SK-N-SH (cell line): ENCODE data around the gene TOM1L2.

ENCODE experiments used
- EZH2phosphoT487 ChIP-seq: fragments of 200-600 bp; sonication (generic); IDR thresholded peaks from 2 replicates; pipeline ENCODE4 v1.6.1; 2017; ENCODE audit warnings: low read depth, mixed run types, mild to moderate bottlenecking, antibody characterized with exemption, moderate library complexity, borderline replicate concordance
- MEF2A ChIP-seq: IDR thresholded peaks from 2 replicates; pipeline ENCODE4 v1.4.0; 2012; ENCODE audit warnings: low read depth, borderline replicate concordance
- POLR2AphosphoS5 ChIP-seq: IDR thresholded peaks from 2 replicates; pipeline ENCODE4 v1.6.1; 2012; ENCODE audit warnings: low read depth, low read length
- RAD21 ChIP-seq: IDR thresholded peaks from 2 replicates; pipeline ENCODE4 v1.6.1; 2012; ENCODE audit warnings: mild to moderate bottlenecking, low read length
- TEAD4 ChIP-seq: IDR thresholded peaks from 2 replicates; pipeline ENCODE4 v1.4.0; 2012; ENCODE audit warnings: mild to moderate bottlenecking, borderline replicate concordance; ENCODE audit not compliant: insufficient read depth
- TF ChIP-seq, protein P1 (sequence below): fragments of 200-600 bp; sonication (generic); IDR thresholded peaks from 2 replicates; pipeline ENCODE4 v1.6.1; 2017; ENCODE audit warnings: antibody characterized with exemption, mild to moderate bottlenecking, moderate library complexity
- TF ChIP-seq, protein P2 (sequence below): IDR thresholded peaks from 2 replicates; pipeline ENCODE4 v1.4.0; 2012; ENCODE audit warnings: low read depth, borderline replicate concordance
- TF ChIP-seq, protein P3 (sequence below): IDR thresholded peaks from 2 replicates; pipeline ENCODE4 v1.4.0; 2012; ENCODE audit warnings: low read depth
- TF ChIP-seq, protein P4 (sequence below): fragments of 150-350 bp; IDR thresholded peaks from 2 replicates; pipeline ENCODE4 v1.6.1; 2017; ENCODE audit warnings: antibody characterized with exemption, low read length, low read depth, borderline replicate concordance

DNA sequence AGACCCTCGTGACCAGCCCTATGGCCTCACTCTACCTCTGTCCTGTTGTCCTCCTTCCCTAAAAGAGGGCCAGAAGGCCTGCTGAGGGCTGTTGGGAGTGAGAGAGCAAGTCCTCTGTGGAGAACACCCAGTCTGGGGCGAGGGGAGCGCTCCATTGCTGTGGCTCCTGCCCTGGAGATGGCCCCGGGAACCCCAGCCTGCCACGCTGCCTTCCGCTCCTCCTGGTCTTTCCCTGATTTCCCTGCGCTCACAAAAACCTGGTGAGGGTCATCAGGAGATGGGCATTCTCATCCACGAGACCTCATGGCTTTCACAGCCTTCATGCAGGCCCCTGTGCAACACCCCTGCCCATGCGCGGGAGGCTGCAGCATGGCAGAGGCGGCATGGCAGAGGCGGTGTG, 21.7 kb upstream of the TOM1L2 start:
- TF ChIP-seq POLR2AphosphoS5 (no peak), RAD21 (no peak), TEAD4 (no peak), MEF2A (no peak), EZH2phosphoT487 (no peak)
- TF ChIP-seq, protein P1, sequence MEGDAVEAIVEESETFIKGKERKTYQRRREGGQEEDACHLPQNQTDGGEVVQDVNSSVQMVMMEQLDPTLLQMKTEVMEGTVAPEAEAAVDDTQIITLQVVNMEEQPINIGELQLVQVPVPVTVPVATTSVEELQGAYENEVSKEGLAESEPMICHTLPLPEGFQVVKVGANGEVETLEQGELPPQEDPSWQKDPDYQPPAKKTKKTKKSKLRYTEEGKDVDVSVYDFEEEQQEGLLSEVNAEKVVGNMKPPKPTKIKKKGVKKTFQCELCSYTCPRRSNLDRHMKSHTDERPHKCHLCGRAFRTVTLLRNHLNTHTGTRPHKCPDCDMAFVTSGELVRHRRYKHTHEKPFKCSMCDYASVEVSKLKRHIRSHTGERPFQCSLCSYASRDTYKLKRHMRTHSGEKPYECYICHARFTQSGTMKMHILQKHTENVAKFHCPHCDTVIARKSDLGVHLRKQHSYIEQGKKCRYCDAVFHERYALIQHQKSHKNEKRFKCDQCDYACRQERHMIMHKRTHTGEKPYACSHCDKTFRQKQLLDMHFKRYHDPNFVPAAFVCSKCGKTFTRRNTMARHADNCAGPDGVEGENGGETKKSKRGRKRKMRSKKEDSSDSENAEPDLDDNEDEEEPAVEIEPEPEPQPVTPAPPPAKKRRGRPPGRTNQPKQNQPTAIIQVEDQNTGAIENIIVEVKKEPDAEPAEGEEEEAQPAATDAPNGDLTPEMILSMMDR, result no peak
- TF ChIP-seq, protein P2, sequence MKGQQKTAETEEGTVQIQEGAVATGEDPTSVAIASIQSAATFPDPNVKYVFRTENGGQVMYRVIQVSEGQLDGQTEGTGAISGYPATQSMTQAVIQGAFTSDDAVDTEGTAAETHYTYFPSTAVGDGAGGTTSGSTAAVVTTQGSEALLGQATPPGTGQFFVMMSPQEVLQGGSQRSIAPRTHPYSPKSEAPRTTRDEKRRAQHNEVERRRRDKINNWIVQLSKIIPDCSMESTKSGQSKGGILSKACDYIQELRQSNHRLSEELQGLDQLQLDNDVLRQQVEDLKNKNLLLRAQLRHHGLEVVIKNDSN, result no peak
- TF ChIP-seq, protein P3, sequence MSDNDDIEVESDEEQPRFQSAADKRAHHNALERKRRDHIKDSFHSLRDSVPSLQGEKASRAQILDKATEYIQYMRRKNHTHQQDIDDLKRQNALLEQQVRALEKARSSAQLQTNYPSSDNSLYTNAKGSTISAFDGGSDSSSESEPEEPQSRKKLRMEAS, result no peak
- TF ChIP-seq, protein P4, sequence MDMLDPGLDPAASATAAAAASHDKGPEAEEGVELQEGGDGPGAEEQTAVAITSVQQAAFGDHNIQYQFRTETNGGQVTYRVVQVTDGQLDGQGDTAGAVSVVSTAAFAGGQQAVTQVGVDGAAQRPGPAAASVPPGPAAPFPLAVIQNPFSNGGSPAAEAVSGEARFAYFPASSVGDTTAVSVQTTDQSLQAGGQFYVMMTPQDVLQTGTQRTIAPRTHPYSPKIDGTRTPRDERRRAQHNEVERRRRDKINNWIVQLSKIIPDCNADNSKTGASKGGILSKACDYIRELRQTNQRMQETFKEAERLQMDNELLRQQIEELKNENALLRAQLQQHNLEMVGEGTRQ, result no peak
